ENCODE measurements around the gene ARNT2. TPM values are rescaled to one million over a fixed set of nuclear protein-coding genes. Genes with fewer than 3 reads are reported as not detected.
A peak's percentile ranks its signal among the peaks of the same experiment; 100 is the strongest.

ARNT2 gene
- total RNA-seq, 6 experiments from 2014 or later: 2.4 to 16.6 (median 15.5) TPM

- no peak overlapping the region for H3K27ac Mint-ChIP-seq
- peaks cover 63% of the 10 kb centered on the region for H3K4me1 Mint-ChIP-seq (ENCODE audit: low read depth)
- H3K27me3 Mint-ChIP-seq (ENCODE audit: insufficient read depth): peaks cover 3% of the 10 kb centered on the region; the same call in 1 of the 2 replicates
Measured at GRCh38 chr15:80585544-80586018, 181.4 kb downstream of the ARNT2 start.

DNA sequence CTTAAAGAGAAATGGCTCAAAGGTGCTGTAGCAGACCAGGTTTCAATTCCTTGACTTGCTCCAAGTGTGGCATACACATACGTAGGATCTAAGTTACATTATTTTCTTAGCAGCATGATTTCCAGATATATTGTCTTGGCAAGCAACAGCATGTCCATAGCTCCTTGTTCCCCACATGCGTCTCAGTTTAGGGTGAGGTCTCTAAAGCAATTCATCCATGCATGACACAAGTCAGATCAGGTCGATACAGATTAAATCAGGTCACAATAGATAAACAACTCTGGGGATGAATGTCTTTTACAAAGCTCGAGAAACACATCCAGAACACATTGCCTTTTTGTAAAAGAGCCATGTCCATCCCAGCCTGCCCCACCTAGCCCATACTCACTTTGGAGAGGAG lies 182.0 kb downstream of the ARNT2 start:
- H3K36me3 Mint-ChIP-seq (ENCODE audit: low read depth): peaks cover 47% of the 10 kb centered on the region

More at GRCh38 chr15:80585544-80586018, 181.4 kb downstream of the ARNT2 start:
- Mint-ChIP-seq H3K4me3 (no peak overlapping the region), H3K9me3 (no peaks in the 10 kb centered on the region), H3K36me3 (ENCODE audit: low read depth) (peaks cover 42% of the 10 kb centered on the region)
- TF ChIP-seq CTCF (IDR thresholded peaks at IDR 0.05): no peak; the same call in 1 of the 2 replicates
- DNase-seq: no peak

DNA sequence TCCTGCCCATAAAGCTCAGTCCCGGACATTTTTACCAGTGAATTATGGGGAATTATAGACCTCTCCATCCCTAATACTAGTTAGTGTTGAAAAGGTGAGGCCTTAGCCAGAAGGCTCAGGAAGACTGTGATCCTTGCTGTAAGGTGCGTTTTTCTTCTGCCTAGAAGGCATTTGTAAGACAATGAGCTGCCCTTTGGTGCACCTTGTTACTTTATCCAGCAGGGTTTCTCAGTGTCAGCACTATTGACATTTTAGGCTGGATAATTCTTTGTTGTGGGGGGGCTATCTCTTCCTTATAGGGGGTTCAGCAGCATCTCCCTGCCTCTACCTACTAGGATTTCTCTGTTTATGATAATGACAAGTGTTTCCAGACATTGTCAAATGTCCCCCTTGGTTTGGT lies 182.8 kb downstream of the ARNT2 start:
- TF ChIP-seq CTCF (IDR thresholded peaks at IDR 0.05): no peak
- peak overlapping the region; percentile 90 for H3K27ac Mint-ChIP-seq
- DNase-seq: no peak
- H3K4me3 Mint-ChIP-seq: no peak overlapping the region
- peaks cover 46% of the 10 kb centered on the region for H3K36me3 Mint-ChIP-seq (ENCODE audit: low read depth)
- H3K27me3 Mint-ChIP-seq (ENCODE audit: insufficient read depth): peaks cover 3% of the 10 kb centered on the region; the same call in 1 of the 2 replicates
- no peaks in the 10 kb centered on the region for H3K9me3 Mint-ChIP-seq
- H3K4me1 Mint-ChIP-seq (ENCODE audit: low read depth): peaks cover 53% of the 10 kb centered on the region

More for the DNA sequence above, 182.0 kb downstream of the ARNT2 start:
- DNase-seq: no peak
- H3K9me3 Mint-ChIP-seq: no peaks in the 10 kb centered on the region
- H3K27me3 Mint-ChIP-seq (ENCODE audit: insufficient read depth): peaks cover 3% of the 10 kb centered on the region; the same call in 1 of the 2 replicates
- peaks cover 60% of the 10 kb centered on the region for H3K4me1 Mint-ChIP-seq (ENCODE audit: low read depth)
- H3K27ac Mint-ChIP-seq: no peak overlapping the region; the same call in 1 of the 2 replicates
- H3K4me3 Mint-ChIP-seq: no peak overlapping the region
- TF ChIP-seq CTCF (IDR thresholded peaks at IDR 0.05): no peak

DNA sequence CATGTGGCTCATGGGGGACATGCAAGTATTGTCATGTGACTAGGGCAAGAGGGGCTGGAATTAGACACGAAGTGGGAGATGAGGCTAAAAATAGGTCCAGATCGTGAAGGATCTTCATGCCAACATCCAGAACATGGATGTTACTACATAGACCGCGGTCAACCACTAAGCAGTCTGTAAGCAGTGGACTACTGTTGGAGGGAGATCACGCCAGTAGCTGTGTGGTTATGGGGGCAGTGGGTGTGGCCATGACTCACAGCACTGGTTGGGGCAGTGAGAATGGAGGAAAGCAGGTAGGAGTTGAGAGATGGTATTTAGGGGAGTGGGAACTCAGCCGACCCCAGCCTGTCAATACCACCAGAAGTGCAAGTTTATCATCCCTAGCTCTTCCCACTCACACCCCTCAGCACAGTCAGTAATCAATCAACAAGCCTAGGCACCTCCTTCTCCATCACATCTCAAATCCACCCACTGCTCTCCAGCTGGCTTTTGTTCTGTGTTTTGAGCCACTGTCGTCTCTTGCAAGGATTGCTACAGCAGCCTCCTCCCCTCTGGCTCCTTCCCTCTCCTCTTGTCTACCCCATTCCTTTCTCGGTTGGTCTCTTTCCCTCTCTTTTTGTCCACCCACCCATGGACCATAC lies 183.8 kb downstream of the ARNT2 start:
- Mint-ChIP-seq H3K27me3 (ENCODE audit: insufficient read depth) (no peaks in the 10 kb centered on the region), H3K4me3 (peak overlapping the region; percentile 10), H3K27ac (peak overlapping the region; percentile 90), H3K4me1 (ENCODE audit: low read depth) (peaks cover 45% of the 10 kb centered on the region), H3K9me3 (no peaks in the 10 kb centered on the region), H3K36me3 (ENCODE audit: low read depth) (peaks cover 45% of the 10 kb centered on the region)
- TF ChIP-seq CTCF (IDR thresholded peaks at IDR 0.05): no peak
- DNase-seq: peak; percentile 21

GRCh38 chr15:80588801-80589200 lies 184.6 kb downstream of the ARNT2 start:
- peak overlapping the region; percentile 90 for H3K27ac Mint-ChIP-seq
- no peaks in the 10 kb centered on the region for H3K9me3 Mint-ChIP-seq
- peaks cover 42% of the 10 kb centered on the region for H3K4me1 Mint-ChIP-seq (ENCODE audit: low read depth)
- DNase-seq: peak; percentile 92
- H3K27me3 Mint-ChIP-seq (ENCODE audit: insufficient read depth): no peaks in the 10 kb centered on the region
- peak overlapping the region; percentile 15; the same call in 1 of the 2 replicates for H3K4me3 Mint-ChIP-seq
- H3K36me3 Mint-ChIP-seq (ENCODE audit: low read depth): peaks cover 39% of the 10 kb centered on the region
- TF ChIP-seq CTCF (IDR thresholded peaks at IDR 0.05): no peak

All from HFFc6 (cell line).